Stimulated activated CD4-positive, alpha-beta T cell treated with anti-CD3 and anti-CD28 coated beads, Interleukin-4, amount 100 ng/mL, for 4 hours (primary cell): ENCODE data around the gene KRTAP2-4.
"Not testable (repeated sequence)": the region's sequence is repeated elsewhere in the genome, so short reads cannot be mapped to it uniquely, and the experiment has no call there.

Experiments
- DNase-seq, 2 experiments: peaks; one replicate each; pipeline ENCODE4 v3.0.0-alpha.2; 2020

The KRTAP2-4 gene

DNA sequence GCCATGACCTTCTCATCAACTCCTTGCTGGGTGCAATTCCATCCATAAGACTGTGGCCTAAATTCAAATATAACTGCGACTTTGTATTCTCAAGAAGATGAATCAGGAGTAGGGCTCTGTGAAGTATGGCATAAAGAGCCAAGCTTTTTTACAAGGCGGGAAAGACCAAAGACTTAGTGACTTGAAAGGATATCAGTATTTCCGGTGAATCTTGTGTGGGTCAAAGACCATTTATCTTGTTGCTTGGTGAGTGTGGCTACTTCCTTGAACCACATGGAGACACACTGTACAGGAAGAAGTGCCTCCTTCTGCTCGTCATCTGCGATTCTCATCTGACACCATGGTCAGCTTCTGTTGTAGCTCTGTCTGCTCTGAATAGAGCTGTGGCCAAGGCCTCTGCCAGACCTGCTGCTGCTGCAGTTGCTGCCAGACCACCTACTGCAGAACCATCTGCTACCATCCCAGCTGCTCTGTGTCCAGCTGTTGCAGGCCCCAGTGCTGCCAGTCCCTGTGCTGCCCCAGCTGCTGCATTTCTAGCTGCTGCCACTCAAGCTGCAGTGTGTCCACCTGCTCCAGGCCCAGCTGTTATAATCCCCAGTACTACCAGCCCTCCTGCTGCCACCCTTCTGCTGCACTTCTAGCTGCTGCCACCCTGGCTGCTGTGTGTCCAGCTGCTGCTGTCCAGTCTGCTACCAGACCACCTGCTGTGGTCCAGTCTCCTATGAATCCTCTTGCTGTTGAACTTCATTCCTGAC, 6.1 kb upstream of the KRTAP2-4 start:
- no peak for DNase-seq

DNA sequence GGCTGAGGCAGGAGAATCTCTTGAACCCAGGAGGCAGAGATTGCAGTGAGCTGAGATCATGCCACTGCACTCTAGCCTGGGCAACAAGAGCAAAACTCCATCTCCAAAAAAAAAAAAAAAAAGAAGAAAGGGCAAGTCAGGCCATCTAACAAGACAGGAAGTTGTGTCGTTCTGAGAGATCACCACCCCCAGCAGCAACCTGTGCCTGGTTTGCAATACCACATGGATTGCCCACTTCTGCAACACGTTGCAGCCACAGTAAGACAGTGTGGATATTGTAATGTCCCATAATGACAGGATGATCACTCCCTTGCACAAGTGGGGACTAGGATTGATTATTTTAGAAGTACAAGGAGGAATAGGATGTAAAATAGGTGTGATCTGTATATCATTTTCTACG, 3.4 kb upstream of the KRTAP2-4 start:
- DNase-seq, result no peak

- no peak for DNase-seq
These were observed 1.6 kb upstream of the KRTAP2-4 start for GRCh38 chr17:41067281-41067680.

GRCh38 chr17:41065016-41065689, 526 bp downstream of the KRTAP2-4 start:
- DNase-seq, result not testable (repeated sequence)

GRCh38 chr17:41064301-41064700, 1.4 kb downstream of the KRTAP2-4 start:
- no peak for DNase-seq

DNA sequence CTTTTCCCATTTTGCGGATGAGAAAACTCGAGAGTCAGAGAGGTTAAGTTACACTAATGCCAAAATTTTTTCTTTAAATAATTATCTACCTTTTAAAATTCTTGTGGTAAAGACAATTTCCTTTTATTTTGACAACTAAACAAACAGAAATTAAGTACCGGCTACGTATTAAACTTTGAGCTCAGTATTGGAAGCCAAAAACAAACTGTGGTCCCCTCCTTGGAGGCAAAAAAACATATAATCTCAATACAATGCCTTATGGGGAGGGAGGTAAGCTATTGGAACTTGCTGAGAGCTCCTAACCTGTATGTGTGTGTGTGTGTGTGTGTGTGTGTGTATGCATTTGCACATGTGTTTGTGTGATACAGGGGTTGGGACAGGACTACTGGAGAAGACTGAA, 2.2 kb downstream of the KRTAP2-4 start:
- DNase-seq, result no peak

DNA sequence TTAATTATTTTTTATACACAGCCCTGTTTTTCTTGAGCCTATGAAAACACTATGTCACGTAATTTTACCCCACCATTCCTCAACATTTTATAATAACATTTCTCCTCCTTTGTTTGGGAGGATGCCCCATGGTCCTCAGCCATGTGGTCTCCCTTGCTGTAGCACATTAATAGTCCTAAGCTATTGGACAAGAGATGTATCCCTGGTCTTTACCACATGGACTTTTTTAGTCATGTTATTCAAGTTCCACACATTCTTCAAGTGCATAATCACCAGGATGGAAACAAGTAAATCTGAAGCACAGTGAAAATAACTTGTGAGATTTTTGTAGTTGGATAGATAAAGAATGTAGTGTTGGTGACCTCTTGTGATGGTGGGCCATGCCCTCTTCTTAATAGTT, 3.7 kb downstream of the KRTAP2-4 start:
- no peak for DNase-seq

GRCh38 chr17:41060052-41060604, 5.6 kb downstream of the KRTAP2-4 start, which contains the start of gene KRTAP2-3:
KRTAP2-3 (minus strand) TSS chr17:41060114; CDS start chr17:41060050, 64 bp downstream.
- DNase-seq, result no peak

DNA sequence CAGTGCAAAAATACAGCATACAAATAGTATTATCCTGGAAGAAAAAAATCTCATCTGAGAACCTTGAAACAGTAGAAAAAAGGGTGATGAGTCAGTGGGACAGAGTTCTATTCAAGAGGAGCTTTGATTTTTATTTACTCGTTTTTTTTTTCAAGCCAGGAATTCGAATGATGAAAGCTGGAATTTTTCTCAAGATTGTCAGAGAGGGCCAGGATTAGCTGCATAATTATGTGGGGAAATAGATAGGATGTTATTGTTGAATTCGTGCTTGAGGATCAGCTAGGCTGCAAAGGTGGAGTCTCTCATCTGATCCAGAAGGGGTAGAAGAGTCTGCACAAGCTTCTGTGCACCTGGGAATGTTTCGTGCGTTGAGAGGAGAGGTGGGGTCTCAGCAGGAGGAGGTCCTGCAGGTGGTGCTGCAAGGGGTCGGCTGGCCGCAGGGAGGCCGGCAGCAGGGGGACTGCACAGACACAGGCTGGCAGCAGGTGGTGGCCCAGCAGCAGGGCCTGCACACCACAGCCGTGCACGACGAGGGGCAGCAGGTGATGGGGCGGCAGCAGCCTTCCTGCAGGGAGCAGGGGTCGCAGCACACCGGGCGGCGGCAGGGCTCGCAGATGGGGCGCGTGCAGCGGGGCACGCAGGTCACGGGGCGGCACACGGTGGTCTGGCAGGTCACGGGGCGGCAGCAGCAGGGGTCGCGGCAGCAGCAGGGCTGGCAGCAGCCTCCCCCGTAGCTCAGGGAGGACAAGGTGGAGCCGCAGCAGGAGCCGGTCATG, 6.2 kb downstream of the KRTAP2-4 start:
- DNase-seq, result not testable (repeated sequence)

DNA sequence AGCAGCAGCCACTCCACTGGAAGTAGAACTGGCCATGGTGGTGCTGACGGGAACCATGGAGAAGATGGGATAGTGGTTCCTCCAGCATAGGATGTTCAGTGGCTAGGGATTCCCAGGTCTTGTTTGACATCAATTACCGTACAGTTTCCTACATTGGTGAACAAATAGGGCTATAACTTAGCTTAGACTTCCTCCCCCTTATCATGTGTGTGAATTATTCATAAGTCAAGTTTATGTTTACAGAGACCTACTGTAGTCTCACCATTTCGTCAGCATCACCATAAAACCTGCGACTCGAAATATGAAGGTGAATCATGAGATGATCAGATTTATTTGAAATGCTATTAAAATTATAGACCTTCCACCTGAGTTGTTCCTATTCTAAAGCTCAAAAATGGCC, 6.9 kb downstream of the KRTAP2-4 start:
- DNase-seq, result no peak

- no peak for DNase-seq
These were observed 8.1 kb downstream of the KRTAP2-4 start for GRCh38 chr17:41057547-41057946.

DNA sequence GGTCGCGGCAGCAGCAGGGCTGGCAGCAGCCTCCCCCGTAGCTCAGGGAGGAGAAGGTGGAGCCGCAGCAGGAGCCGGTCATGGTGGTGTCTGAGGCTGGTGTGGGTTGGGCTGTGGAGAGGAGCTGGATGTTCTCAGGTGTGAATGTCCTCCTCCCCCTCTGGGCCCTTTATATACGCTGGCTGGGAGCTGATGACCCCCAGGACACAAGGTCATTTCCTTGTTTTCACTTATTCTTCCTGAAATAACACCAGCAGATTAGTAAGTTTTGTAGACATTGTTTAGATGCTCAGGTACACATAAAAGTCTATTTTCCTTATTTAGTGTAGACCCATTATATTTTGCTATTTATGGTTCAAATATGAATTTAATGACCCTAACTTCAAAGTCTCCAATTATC, 10.5 kb downstream of the KRTAP2-4 start, which contains the start of gene KRTAP2-2:
Gene KRTAP2-2, minus strand, starts transcription at position 101 of the 400 bp plus-strand sequence. Its CDS starts 19 bp downstream, at position 82.
- DNase-seq, result not testable (repeated sequence)

DNA sequence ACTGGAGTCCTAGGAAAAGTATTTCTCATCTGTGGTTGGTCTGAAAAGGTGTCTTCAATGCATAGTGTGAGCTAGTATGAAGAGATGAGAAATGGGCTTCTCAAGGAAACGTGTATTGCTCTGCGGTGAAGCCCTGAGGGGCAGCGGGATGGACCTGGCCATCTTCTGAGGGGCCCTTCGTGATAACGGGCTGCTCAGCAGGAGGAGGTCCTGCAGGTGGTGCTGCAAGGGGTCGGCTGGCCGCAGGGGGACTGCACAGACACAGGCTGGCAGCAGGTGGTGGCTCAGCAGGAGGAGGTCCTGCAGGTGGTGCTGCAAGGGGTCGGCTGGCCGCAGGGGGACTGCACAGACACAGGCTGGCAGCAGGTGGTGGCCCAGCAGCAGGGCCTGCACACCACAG, 11.1 kb downstream of the KRTAP2-4 start:
- not testable (repeated sequence) for DNase-seq

DNA sequence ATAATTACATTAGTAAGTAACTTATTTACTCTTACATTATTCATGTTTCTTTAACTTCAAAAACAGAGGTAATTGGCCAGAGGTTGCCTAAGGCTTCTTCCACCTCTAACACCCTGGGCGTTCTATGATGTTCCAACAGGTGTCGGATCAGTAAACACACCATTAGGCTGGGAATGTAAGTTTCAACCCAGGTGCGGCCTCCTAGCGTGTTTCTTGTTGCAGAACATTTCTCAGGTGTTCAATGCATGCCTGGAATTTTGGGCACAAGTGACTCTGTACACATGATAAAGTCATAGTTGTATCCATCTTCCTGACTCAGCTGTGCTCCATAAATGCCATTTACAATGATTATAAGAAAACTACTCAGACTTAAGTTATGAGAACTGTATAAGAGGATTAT, 11.7 kb downstream of the KRTAP2-4 start:
- DNase-seq, result no peak

DNA sequence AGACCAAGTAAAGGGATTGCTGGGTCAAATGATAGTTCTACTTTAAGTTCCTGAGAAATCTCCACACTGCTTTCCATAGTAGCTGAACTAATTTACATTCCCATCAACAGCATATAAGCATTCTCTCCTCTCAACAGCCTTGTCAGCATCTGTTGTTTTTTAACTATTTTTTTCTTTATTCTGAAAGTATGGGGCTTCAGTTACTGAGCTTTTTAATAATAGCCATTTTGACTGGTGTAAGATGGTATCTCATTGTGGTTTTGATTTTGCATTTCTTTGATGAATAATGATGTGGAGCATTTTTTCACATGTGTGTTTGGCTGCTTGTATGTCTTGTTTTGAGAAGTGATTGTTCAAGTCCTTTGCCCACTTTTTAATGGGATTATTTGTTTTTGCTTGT, 13.1 kb downstream of the KRTAP2-4 start:
- no peak for DNase-seq

DNA sequence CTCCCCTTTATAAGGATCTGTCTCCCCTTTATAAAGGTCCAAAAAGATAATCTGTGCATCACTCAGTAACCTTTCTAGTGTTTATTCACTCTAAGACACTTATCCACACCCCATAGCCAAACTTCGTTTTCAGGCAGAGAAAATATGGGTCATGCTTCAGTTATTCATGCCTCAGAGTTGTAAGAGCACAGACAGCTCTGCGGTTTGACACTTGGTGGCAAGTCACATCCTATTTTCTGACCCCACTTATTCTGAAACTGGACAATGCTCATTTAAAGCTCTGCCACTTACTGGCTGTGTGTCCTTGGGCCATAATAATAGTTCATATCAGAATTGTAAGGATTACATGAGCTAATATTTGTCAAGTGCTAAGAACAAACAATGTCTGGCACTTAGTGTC, 16.6 kb downstream of the KRTAP2-4 start:
- DNase-seq, result no peak

DNA sequence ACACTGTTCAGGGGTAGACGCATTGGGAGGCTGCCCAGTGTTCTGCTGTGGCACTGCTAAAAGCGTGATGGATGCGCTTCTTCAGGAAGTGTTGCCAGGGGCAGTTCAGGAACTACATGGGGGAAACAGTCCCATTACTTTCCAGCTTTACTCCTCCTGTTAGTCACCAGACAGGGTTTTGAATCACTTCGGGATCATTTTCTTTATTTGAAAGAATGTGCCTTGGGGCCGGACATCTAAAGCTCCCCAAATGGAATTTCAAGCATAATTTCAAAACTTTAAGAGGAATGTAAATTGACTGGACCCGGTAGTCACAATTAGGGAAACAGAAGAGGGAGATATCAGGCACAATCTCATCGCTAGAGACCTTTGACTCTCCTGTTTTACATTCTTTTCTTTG, 17.2 kb downstream of the KRTAP2-4 start:
- DNase-seq, result no peak

DNA sequence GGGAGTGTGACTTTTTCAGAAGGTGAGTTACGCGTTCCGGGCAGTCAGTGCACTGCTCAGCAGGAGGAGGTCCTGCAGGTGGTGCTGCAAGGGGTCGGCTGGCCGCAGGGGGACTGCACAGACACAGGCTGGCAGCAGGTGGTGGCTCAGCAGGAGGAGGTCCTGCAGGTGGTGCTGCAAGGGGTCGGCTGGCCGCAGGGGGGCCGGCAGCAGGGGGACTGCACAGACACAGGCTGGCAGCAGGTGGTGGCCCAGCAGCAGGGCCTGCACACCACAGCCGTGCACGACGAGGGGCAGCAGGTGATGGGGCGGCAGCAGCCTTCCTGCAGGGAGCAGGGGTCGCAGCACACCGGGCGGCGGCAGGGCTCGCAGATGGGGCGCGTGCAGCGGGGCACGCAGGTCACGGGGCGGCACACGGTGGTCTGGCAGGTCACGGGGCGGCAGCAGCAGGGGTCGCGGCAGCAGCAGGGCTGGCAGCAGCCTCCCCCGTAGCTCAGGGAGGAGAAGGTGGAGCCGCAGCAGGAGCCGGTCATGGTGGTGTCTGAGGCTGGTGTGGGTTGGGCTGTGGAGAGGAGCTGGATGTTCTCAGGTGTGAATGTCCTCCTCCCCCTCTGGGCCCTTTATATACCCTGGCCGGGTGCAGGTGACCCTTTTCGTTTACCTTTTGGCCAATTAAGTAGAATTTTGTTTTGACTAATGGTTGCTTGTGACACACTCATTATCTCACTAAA, 18.8 kb downstream of the KRTAP2-4 start, which contains the start of gene KRTAP2-1:
Gene KRTAP2-1, minus strand, starts transcription at position 582 of the 731 bp plus-strand sequence. Its CDS starts 49 bp downstream, at position 533.
- not testable (repeated sequence) for DNase-seq

GRCh38 chr17:41042953-41043352, 22.7 kb downstream of the KRTAP2-4 start:
- DNase-seq, result no peak

DNA sequence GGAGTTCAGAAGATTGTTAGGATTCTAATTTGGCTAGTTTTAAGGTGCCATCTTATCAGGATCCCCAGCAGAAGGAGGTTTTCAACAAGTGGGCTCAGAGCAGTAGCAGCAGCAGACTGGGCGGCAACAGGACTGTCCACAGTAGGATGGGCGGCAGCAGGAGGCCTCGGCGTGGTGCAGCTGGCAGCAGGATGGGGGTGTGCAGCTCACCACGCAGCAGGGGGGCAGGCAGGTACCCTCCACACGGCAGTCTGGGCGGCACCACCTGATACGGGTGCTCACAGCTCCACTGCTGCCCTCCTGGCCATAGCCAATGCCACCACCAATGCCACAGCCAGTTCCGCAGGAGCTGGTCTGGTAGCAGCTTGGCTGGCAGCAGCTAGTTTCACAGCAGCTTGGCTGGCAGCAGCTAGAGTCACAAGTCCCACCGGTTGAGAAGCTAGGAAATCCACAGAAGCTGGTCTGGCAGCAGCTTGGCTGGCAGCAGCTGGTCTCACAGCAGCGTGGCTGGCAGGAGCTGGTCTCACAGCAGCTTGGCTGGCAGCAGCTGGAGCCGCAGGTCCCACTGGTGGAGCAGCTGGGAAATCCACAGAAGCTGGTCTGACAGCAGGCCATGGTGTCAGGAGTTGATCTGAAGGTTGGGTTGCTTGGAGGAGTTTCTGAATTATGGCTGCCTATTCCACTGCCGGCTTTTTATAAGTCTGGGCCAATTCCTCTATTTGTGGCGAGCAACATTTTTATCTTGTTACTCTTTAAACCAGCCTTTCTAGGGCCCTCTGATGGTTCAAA, 24.7 kb downstream of the KRTAP2-4 start, which contains the start of gene KRTAP1-1:
Gene KRTAP1-1, minus strand, starts transcription at position 668 of the 789 bp plus-strand sequence. Its CDS starts 53 bp downstream, at position 615.
- not testable (repeated sequence) for DNase-seq

DNA sequence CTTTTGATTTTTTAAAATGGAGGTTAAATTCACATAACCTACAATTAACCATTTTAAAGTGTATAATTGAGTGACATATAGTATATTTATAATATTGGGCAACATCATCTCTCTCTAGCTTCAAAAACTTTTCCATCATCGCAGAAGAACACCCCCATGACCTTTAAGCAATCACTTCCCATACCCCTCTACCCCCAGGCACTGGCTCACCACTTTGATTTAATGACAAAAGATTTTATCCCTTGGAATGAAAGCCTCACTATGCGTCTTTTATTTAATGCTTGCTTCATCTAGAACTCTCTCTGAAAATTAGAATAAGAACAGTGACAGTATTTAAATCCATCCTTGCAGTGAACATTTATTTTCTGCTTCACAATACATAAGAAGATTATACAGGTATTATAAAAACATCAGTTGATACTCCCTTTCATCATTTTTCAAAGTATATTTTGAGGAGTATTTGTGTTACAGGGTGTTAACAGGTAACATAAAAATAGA, 27.8 kb downstream of the KRTAP2-4 start:
- no peak for DNase-seq
